Breast epithelium (tissue), 3 donors: ENCODE results near the gene FCSK.

Experiments
- POLR2A ChIP-seq: fragments of 450-650 bp; IDR thresholded peaks from one replicate; pipeline ENCODE4 v1.6.1; 2016; ENCODE audit warnings: antibody characterized with exemption, mild to moderate bottlenecking, moderate library complexity
- POLR2AphosphoS5 ChIP-seq, 3 donors: sonication (generic); formaldehyde crosslinking; IDR thresholded peaks; one replicate each; pipeline ENCODE4 v1.6.1; 2017; ENCODE audit warnings: antibody characterized with exemption in 3 of 3
- TF ChIP-seq, protein P1 (sequence below), 3 donors: fragments of 450-650 bp; IDR thresholded peaks; one replicate each; pipeline ENCODE4 v1.5.1; 2016 to 2017; ENCODE audit warnings: antibody characterized with exemption in 3 of 3, mild to moderate bottlenecking in 3 of 3, moderate library complexity in 3 of 3

GRCh38 chr16:70495425-70496182 is 41.2 kb downstream of the FCSK start:
- TF ChIP-seq, protein P1, sequence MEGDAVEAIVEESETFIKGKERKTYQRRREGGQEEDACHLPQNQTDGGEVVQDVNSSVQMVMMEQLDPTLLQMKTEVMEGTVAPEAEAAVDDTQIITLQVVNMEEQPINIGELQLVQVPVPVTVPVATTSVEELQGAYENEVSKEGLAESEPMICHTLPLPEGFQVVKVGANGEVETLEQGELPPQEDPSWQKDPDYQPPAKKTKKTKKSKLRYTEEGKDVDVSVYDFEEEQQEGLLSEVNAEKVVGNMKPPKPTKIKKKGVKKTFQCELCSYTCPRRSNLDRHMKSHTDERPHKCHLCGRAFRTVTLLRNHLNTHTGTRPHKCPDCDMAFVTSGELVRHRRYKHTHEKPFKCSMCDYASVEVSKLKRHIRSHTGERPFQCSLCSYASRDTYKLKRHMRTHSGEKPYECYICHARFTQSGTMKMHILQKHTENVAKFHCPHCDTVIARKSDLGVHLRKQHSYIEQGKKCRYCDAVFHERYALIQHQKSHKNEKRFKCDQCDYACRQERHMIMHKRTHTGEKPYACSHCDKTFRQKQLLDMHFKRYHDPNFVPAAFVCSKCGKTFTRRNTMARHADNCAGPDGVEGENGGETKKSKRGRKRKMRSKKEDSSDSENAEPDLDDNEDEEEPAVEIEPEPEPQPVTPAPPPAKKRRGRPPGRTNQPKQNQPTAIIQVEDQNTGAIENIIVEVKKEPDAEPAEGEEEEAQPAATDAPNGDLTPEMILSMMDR (IDR thresholded peaks at IDR 0.05) = no peak
- no peak for TF ChIP-seq POLR2A
- no peak for TF ChIP-seq POLR2AphosphoS5 (IDR thresholded peaks at IDR 0.05)
